Thyroid gland (tissue), 4 donors: ENCODE data around the gene ITPR2.

ENCODE experiments used
- CTCF ChIP-seq, 6 experiments: fragments of 200-600 bp in 3 of 6; fragments of 450-650 bp in 3 of 6; sonication (generic) in 3 of 6; IDR thresholded peaks; one replicate each; pipeline ENCODE4 v1.5.1; 2016 to 2019; ENCODE audit warnings: antibody characterized with exemption in 6 of 6, mild to moderate bottlenecking in 2 of 6, inconsistent platforms in 1 of 6, moderate library complexity in 1 of 6
- POLR2A ChIP-seq, 2 donors: fragments of 450-650 bp; IDR thresholded peaks; one replicate each; pipeline ENCODE4 v1.6.1; 2017; ENCODE audit warnings: antibody characterized with exemption in 2 of 2, mild to moderate bottlenecking in 2 of 2, moderate library complexity in 1 of 2

GRCh38 chr12:26686408-26686807 is 146.6 kb downstream of the ITPR2 start:
- TF ChIP-seq CTCF (IDR thresholded peaks at IDR 0.05) (no peak), POLR2A (IDR thresholded peaks at IDR 0.05) (no peak)
